ENCODE measurements around the gene IL4I1. TPM values are rescaled to one million over a fixed set of nuclear protein-coding genes. Genes with fewer than 3 reads are reported as not detected.

The IL4I1 gene
- total RNA-seq, 1 experiment from 2014 or later, result 0.61 TPM

- Mint-ChIP-seq H3K36me3 (ENCODE audit: insufficient read depth in 1 of 3, low read depth in 3 of 3) (peaks cover 27 to 37% (median 33%) of the 10 kb centered on the region in 3 experiments), H3K4me1 (peaks cover 3 to 21% of the 10 kb centered on the region in 2 experiments; a peak in 3 of 4 replicates), H3K4me3 (no peak overlapping the region), H3K27ac (no peak overlapping the region), H3K9me3 (peaks cover 0 to 11% of the 10 kb centered on the region in 2 experiments; a peak in 1 of 5 replicates), H3K27me3 (ENCODE audit: low read depth) (peaks cover 28% of the 10 kb centered on the region)
- no peak overlapping the region for H3K23ac ChIP-seq (ENCODE audit: insufficient read length, low read depth, low read length)
- no peak overlapping the region for H4K91ac ChIP-seq (ENCODE audit: insufficient read length, low read depth, low read length)
- H3K4me1 ChIP-seq (ENCODE audit: insufficient read depth, low read length), result no peaks in the 10 kb centered on the region
- H3T11ph ChIP-seq (ENCODE audit: low read length), result no peak overlapping the region
- no peak overlapping the region for H2BK15ac ChIP-seq (ENCODE audit: low read depth, low read length)
- no peak overlapping the region for H3K4me2 ChIP-seq (ENCODE audit: insufficient read depth, insufficient read length, low read length)
- no peak for DNase-seq
- H4K20me1 ChIP-seq (ENCODE audit: control insufficient read depth, insufficient read depth, insufficient read length), result peaks cover 5% of the 10 kb centered on the region
- H2BK120ac ChIP-seq (ENCODE audit: low read depth, low read length, poor library complexity, severe bottlenecking), result no peak overlapping the region
- no peak overlapping the region for H2BK20ac ChIP-seq (ENCODE audit: low read depth, low read length, poor library complexity, severe bottlenecking)
- no peak overlapping the region for H2AFZ ChIP-seq (ENCODE audit: low read length)
- no peak overlapping the region for H4K8ac ChIP-seq (replicated peaks; ENCODE audit: insufficient read length, low read depth, low read length)
- no peak overlapping the region for H2BK5ac ChIP-seq (ENCODE audit: insufficient read length, low read length)
- no peaks in the 10 kb centered on the region; the same call in 1 of the 2 replicates for H3K27me3 ChIP-seq (ENCODE audit: insufficient read depth, low read length)
- H3K79me2 ChIP-seq (ENCODE audit: insufficient read depth, low read length), result no peaks in the 10 kb centered on the region
- H4K5ac ChIP-seq (ENCODE audit: insufficient read length, low read depth, low read length), result no peak overlapping the region
- TF ChIP-seq, protein P1, sequence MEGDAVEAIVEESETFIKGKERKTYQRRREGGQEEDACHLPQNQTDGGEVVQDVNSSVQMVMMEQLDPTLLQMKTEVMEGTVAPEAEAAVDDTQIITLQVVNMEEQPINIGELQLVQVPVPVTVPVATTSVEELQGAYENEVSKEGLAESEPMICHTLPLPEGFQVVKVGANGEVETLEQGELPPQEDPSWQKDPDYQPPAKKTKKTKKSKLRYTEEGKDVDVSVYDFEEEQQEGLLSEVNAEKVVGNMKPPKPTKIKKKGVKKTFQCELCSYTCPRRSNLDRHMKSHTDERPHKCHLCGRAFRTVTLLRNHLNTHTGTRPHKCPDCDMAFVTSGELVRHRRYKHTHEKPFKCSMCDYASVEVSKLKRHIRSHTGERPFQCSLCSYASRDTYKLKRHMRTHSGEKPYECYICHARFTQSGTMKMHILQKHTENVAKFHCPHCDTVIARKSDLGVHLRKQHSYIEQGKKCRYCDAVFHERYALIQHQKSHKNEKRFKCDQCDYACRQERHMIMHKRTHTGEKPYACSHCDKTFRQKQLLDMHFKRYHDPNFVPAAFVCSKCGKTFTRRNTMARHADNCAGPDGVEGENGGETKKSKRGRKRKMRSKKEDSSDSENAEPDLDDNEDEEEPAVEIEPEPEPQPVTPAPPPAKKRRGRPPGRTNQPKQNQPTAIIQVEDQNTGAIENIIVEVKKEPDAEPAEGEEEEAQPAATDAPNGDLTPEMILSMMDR (conservative IDR thresholded peaks at IDR 0.05), result no peak
- no peak overlapping the region for H3K27ac ChIP-seq (ENCODE audit: insufficient read length, low read depth, low read length)
- no peak overlapping the region for H2BK12ac ChIP-seq (ENCODE audit: insufficient read length, low read depth, low read length)
- no CpG with 5 or more reads among the region's 18 CpGs for WGBS (ENCODE audit: extremely low coverage, insufficient read length, low lambda C conversion rate)
- no peaks in the 10 kb centered on the region for H3K9me3 ChIP-seq (ENCODE audit: control insufficient read depth, low read depth, low read length)
- H3K9ac ChIP-seq (ENCODE audit: extremely low read depth, insufficient read length, low read length), result no peak overlapping the region
- no peaks in the 10 kb centered on the region for H3K79me1 ChIP-seq (ENCODE audit: insufficient read depth, low read depth, low read length, poor library complexity, severe bottlenecking)
- no peak overlapping the region for H2AK5ac ChIP-seq (ENCODE audit: insufficient read length, low read length)
- peaks cover 3% of the 10 kb centered on the region for H3K23me2 ChIP-seq (ENCODE audit: insufficient read length, low read depth, low read length, poor library complexity, severe bottlenecking)
- H3K18ac ChIP-seq (ENCODE audit: insufficient read length, low read depth, low read length), result no peak overlapping the region
- H3K14ac ChIP-seq (ENCODE audit: insufficient read depth, low read length), result no peak overlapping the region
- H3K56ac ChIP-seq (ENCODE audit: insufficient read length, low read depth, low read length), result no peak overlapping the region
- H3K4ac ChIP-seq (ENCODE audit: low read depth, low read length), result no peak overlapping the region
Measured at GRCh38 chr19:49888510-49888824, 8.2 kb downstream of the IL4I1 start.

Measured in H9 (cell line).